ENCODE data around the gene NFU1. TPM values are rescaled to one million over a fixed set of nuclear protein-coding genes. Genes with fewer than 3 reads are reported as not detected.

The NFU1 gene
- total RNA-seq, 1 experiment from 2014 or later = 35.1 TPM

DNA sequence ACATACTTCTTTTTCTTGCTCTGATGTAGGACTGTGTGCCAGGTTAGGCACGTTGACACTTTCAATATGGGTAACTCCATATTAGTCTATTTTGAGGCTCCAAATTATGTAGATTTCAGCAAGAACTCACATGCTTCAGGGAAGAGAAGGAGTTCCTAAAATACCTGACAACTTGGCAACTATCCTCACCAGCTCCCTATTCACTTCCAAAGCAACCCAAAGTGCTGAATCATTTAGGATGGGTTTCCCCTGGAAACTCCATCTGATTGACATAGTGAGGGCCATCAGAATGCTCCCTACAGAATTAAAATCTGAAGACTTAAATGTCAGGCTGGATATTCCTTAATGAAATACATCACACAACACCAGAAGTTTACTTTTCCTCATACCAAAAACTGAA is 32.5 kb upstream of the NFU1 start:
- H3K9me3 ChIP-seq (ENCODE audit: insufficient read depth, low read depth) = no peaks in the 10 kb centered on the region
- no peaks in the 10 kb centered on the region for H3F3A ChIP-seq (ENCODE audit: insufficient read depth, low read depth)
- no peaks in the 10 kb centered on the region for H3K4me1 ChIP-seq (replicated peaks; ENCODE audit: insufficient read depth)
- no peak overlapping the region for H3K27ac ChIP-seq
- no peak overlapping the region for H3K4me2 ChIP-seq
- intact Hi-C loops (cut with micrococcal nuclease; ENCODE audit: unreplicated experiment) = no loop called here
- H3K27me3 ChIP-seq (ENCODE audit: insufficient read depth, low read depth) = no peaks in the 10 kb centered on the region
- no peak overlapping the region for H3K4me3 ChIP-seq
- BruUV-seq (replicated peaks) = no TSS peak
- TF ChIP-seq, protein P1, sequence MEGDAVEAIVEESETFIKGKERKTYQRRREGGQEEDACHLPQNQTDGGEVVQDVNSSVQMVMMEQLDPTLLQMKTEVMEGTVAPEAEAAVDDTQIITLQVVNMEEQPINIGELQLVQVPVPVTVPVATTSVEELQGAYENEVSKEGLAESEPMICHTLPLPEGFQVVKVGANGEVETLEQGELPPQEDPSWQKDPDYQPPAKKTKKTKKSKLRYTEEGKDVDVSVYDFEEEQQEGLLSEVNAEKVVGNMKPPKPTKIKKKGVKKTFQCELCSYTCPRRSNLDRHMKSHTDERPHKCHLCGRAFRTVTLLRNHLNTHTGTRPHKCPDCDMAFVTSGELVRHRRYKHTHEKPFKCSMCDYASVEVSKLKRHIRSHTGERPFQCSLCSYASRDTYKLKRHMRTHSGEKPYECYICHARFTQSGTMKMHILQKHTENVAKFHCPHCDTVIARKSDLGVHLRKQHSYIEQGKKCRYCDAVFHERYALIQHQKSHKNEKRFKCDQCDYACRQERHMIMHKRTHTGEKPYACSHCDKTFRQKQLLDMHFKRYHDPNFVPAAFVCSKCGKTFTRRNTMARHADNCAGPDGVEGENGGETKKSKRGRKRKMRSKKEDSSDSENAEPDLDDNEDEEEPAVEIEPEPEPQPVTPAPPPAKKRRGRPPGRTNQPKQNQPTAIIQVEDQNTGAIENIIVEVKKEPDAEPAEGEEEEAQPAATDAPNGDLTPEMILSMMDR (conservative IDR thresholded peaks at IDR 0.05) = no peak
- no peak for TF ChIP-seq EZH2 (IDR thresholded peaks at IDR 0.05; ENCODE audit: low read depth)
- ChIA-PET POLR2A (ENCODE audit: unreplicated experiment) (no interaction called here), CTCF (no interaction called here)
- DNase-seq = no peak
- H4K20me1 ChIP-seq (ENCODE audit: insufficient read depth) = no peaks in the 10 kb centered on the region
- H3K9me2 ChIP-seq (ENCODE audit: insufficient read depth) = no peaks in the 10 kb centered on the region
- H3K79me2 ChIP-seq (ENCODE audit: low read depth) = no peaks in the 10 kb centered on the region
- H3K36me3 ChIP-seq (ENCODE audit: low read depth) = peaks cover 3% of the 10 kb centered on the region; the same call in 1 of the 2 replicates
- H2AFZ ChIP-seq = no peak overlapping the region

DNA sequence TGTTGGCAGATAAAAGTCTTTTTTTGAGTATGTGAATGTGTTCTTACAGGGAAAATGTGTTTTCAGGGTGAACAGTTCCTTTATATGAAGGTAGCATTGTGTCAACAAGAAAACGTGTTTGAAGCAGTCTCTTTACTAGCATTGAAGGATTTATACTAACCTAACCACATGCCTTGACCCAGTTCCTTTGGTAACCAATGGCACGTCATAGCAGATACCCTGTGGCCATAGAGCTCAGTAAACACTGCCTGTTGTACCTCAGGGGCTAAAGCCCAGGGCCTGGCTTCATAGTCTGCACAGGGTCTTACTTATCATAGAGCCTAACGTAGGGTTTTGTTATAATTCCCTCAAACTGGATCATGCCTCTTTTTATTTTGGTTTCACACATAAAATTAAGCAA is 32.1 kb upstream of the NFU1 start:
- Histone ChIP-seq H3K4me1 (replicated peaks; ENCODE audit: insufficient read depth) (no peaks in the 10 kb centered on the region), H3K27ac (no peak overlapping the region), H3K9me2 (ENCODE audit: insufficient read depth) (no peaks in the 10 kb centered on the region), H3F3A (ENCODE audit: insufficient read depth, low read depth) (peaks cover 3% of the 10 kb centered on the region; the same call in 1 of the 2 replicates), H3K27me3 (ENCODE audit: insufficient read depth, low read depth) (no peaks in the 10 kb centered on the region), H2AFZ (no peak overlapping the region), H3K79me2 (ENCODE audit: low read depth) (no peaks in the 10 kb centered on the region), H3K4me3 (no peak overlapping the region), H3K4me2 (no peak overlapping the region), H4K20me1 (ENCODE audit: insufficient read depth) (no peaks in the 10 kb centered on the region), H3K36me3 (ENCODE audit: low read depth) (peaks cover 3% of the 10 kb centered on the region; the same call in 1 of the 2 replicates), H3K9me3 (ENCODE audit: insufficient read depth, low read depth) (no peaks in the 10 kb centered on the region)
- POLR2A ChIA-PET (ENCODE audit: unreplicated experiment) = no interaction called here
- CTCF ChIA-PET = no interaction called here
- BruUV-seq (replicated peaks) = no TSS peak
- no peak for TF ChIP-seq EZH2 (IDR thresholded peaks at IDR 0.05; ENCODE audit: low read depth)
- TF ChIP-seq, protein P1 (conservative IDR thresholded peaks at IDR 0.05) = no peak
- intact Hi-C loops (cut with micrococcal nuclease; ENCODE audit: unreplicated experiment) = no loop called here
- DNase-seq = no peak

DNA sequence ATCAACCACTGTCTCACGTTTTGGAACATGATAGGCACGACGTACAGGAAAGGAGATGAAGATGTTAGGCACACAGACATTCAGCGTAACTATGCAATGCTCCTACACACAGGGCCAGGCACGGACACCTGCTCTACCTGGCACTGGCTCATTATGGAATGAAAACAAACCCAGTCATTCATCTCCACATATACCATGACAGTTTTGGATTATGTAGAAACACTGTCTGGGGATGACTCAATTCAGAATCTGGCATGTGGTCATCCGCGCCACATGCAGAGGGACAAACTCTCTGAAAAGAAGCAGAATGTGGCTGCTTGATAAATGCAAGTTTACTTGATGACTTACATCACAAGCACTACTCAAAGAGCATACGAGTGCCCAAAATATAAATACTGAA is 29.5 kb upstream of the NFU1 start:
- H3K27ac ChIP-seq = no peak overlapping the region
- H3K36me3 ChIP-seq (ENCODE audit: low read depth) = peaks cover 5% of the 10 kb centered on the region; the same call in 1 of the 2 replicates
- H4K20me1 ChIP-seq (ENCODE audit: insufficient read depth) = no peaks in the 10 kb centered on the region
- H3K9me3 ChIP-seq (ENCODE audit: insufficient read depth, low read depth) = no peaks in the 10 kb centered on the region
- peaks cover 4% of the 10 kb centered on the region; the same call in 1 of the 2 replicates for H3F3A ChIP-seq (ENCODE audit: insufficient read depth, low read depth)
- H3K4me1 ChIP-seq (replicated peaks; ENCODE audit: insufficient read depth) = no peaks in the 10 kb centered on the region
- H3K9me2 ChIP-seq (ENCODE audit: insufficient read depth) = no peaks in the 10 kb centered on the region
- POLR2A ChIA-PET (ENCODE audit: unreplicated experiment) = no interaction called here
- H3K4me2 ChIP-seq = no peak overlapping the region
- no peak for DNase-seq
- no peaks in the 10 kb centered on the region for H3K27me3 ChIP-seq (ENCODE audit: insufficient read depth, low read depth)
- intact Hi-C loops (cut with micrococcal nuclease; ENCODE audit: unreplicated experiment) = no loop called here
- no peaks in the 10 kb centered on the region for H3K79me2 ChIP-seq (ENCODE audit: low read depth)
- H3K4me3 ChIP-seq = no peak overlapping the region
- no TSS peak for BruUV-seq (replicated peaks)
- H2AFZ ChIP-seq = no peak overlapping the region
- TF ChIP-seq, protein P1 (conservative IDR thresholded peaks at IDR 0.05) = no peak
- TF ChIP-seq EZH2 (IDR thresholded peaks at IDR 0.05; ENCODE audit: low read depth) = no peak
- CTCF ChIA-PET = interaction anchor here (0.6 kb wide), 1 partner anchor 369 kb away, joined by 3 read pairs; no protein-coding TSS in a partner anchor

Data from PC-9 (cell line).